GM12873 (cell line): ENCODE measurements around the gene ACOT7.

Experiments
- TF ChIP-seq, protein P1 (sequence below): IDR thresholded peaks from 2 replicates; pipeline ENCODE4 v1.5.1; 2012; ENCODE audit warnings: low read depth, mild to moderate bottlenecking, moderate library complexity, low read length, control low read depth; ENCODE audit not compliant: insufficient read depth; ENCODE audit errors: missing control alignments

ACOT7 gene

GRCh38 chr1:6363085-6363884 lies 30.3 kb downstream of the ACOT7 start:
- TF ChIP-seq, protein P1, sequence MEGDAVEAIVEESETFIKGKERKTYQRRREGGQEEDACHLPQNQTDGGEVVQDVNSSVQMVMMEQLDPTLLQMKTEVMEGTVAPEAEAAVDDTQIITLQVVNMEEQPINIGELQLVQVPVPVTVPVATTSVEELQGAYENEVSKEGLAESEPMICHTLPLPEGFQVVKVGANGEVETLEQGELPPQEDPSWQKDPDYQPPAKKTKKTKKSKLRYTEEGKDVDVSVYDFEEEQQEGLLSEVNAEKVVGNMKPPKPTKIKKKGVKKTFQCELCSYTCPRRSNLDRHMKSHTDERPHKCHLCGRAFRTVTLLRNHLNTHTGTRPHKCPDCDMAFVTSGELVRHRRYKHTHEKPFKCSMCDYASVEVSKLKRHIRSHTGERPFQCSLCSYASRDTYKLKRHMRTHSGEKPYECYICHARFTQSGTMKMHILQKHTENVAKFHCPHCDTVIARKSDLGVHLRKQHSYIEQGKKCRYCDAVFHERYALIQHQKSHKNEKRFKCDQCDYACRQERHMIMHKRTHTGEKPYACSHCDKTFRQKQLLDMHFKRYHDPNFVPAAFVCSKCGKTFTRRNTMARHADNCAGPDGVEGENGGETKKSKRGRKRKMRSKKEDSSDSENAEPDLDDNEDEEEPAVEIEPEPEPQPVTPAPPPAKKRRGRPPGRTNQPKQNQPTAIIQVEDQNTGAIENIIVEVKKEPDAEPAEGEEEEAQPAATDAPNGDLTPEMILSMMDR: peak; percentile 60

- TF ChIP-seq, protein P1: no peak
These were observed 32.3 kb downstream of the ACOT7 start for GRCh38 chr1:6361124-6361775.

DNA sequence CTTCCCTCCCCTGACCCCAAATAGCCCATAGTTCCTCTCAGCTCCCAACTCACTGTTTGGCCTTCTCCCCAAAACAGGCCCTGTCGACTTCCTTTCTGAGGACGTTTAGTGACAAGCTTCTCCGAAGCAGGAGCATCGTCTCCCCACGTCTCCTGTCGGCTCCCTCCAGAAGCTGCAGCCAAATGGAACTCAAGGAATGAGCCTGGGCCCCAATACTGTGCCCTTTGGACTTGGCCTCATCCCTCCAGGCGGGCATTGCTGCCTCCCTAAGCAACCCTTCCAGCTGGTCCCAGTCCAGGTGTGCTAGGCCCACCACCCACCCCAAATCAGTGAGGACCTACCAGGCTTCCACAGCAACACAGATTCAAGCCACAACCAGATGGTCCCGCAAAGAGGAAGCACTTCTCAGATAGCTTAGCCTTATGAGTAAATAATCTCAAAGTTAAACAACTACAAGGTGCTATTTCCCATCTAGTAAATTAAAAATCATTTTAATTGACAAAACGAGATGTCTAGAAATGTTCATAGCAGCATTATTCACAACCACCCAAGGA lies 33.0 kb downstream of the ACOT7 start:
- TF ChIP-seq, protein P1: no peak

DNA sequence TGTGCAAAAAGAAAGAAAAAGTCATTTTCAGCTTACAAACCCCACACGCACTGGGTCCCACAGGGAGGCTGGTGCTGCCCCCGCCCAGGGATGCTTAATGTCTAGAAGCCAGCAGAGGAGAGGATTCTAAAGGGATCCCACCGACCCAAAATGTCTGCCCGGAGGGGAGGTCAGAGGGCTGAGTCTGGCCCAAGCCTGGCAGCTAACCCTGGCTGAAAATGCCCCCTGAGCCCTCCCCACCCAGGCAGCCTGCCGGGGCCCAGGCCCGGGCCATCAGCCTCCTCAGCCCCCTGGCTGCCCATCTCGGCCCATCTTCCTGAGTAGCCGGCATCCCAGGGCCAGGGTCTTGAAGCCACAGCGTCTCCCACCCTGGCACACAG lies 33.5 kb downstream of the ACOT7 start:
- TF ChIP-seq, protein P1: no peak

DNA sequence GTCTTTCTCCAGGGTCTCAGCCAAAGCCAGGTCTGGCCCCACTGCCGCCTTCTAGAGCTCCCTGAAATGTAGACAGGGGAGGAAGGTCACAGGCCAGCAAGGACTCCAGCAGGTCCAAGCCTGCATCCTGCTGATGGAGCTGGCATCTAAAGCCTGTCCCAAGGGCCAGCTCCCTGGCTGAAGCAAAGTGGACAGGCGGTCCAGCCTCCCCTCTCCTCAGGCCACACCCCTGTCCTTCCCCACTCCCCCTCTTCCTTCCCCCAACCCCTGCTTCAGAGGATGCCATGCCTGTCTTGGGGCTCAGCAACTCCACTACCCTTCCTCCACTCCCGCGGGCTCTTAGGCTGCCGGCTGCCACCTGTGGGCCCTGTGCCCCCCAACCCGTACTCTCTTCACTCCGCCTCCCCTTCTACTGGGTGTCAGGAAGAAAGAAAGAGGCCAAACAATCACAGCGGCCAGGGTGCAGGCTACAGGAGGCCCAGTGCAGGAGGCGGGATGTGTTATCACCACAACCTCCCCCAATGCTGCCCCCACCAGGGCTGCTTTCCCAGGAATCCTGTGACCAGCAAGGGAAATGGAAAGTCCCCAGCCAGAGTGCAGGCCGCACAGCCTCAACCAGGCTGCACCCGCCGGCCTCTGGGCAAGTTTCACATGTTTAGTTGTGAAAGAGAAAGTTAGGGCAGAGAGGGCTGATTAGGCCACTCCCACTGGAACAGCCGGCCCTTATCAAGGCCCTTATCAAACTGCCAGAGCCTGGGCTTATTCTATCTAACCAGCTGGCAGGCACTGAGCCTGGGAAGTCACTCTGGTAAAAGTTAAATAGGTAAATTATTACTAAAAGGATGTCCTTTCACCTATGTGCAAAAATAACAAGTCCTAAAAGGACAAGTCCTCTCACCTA lies 34.1 kb downstream of the ACOT7 start:
- TF ChIP-seq, protein P1: no peak

DNA sequence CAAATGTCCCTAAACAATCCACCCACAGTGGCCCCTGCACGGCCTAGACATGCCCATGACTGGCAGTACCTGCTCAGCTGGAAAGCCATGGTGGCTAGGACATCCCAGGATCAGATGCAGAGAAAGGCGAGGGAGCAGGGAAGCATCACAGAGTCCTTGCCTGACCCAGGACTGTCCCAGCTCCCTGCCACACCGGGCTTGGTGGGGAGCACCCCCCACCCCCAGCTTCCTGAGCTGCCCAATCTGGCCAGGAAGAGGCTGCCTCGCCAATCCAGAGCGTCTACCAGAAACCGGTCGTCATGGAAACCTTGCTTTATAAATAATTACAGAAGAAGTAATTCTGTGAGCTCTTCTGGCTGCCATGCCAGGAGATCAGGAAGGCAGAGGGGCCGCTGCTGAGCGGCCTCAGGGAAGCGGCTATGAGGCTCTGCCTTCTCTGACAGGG lies 34.8 kb downstream of the ACOT7 start:
- TF ChIP-seq, protein P1: no peak

GRCh38 chr1:6358144-6358624 lies 35.4 kb downstream of the ACOT7 start:
- TF ChIP-seq, protein P1: no peak
